ENCODE results near the gene PTPRN2.
"Not testable (repeated sequence)": the region's sequence is repeated elsewhere in the genome, so short reads cannot be mapped to it uniquely, and the experiment has no call there.

The PTPRN2 gene

GRCh38 chr7:157592636-157593320, 994.8 kb downstream of the PTPRN2 start:
- DNase-seq (ENCODE audit: low read depth in 2 of 2): not testable (repeated sequence)

GRCh38 chr7:157590526-157590925, 997.1 kb downstream of the PTPRN2 start:
- DNase-seq (ENCODE audit: low read depth in 2 of 2): no peak

GRCh38 chr7:157589680-157590079, 997.9 kb downstream of the PTPRN2 start:
- no peak for DNase-seq (ENCODE audit: low read depth in 2 of 2)

- DNase-seq (ENCODE audit: low read depth in 2 of 2): no peak
These were observed 999.6 kb downstream of the PTPRN2 start for GRCh38 chr7:157587805-157588560.

- no peak for DNase-seq (ENCODE audit: low read depth in 2 of 2)
These were observed 1000.4 kb downstream of the PTPRN2 start for GRCh38 chr7:157587051-157587804.

- no peak for DNase-seq (ENCODE audit: low read depth in 2 of 2)
These were observed 1001.1 kb downstream of the PTPRN2 start for GRCh38 chr7:157586426-157586955.

GRCh38 chr7:157585113-157585861, 1002.3 kb downstream of the PTPRN2 start:
- no peak for DNase-seq (ENCODE audit: low read depth in 2 of 2)

- DNase-seq (ENCODE audit: low read depth in 2 of 2): no peak
These were observed 1003.2 kb downstream of the PTPRN2 start for GRCh38 chr7:157584420-157584819.

- DNase-seq (ENCODE audit: low read depth in 2 of 2): no peak
These were observed 1005.9 kb downstream of the PTPRN2 start for GRCh38 chr7:157581740-157582139.

GRCh38 chr7:157580324-157580723, 1007.3 kb downstream of the PTPRN2 start:
- DNase-seq (ENCODE audit: low read depth in 2 of 2): no peak

GRCh38 chr7:157579425-157579824, 1008.2 kb downstream of the PTPRN2 start:
- no peak for DNase-seq (ENCODE audit: low read depth in 2 of 2)

GRCh38 chr7:157577796-157578339, 1009.8 kb downstream of the PTPRN2 start:
- no peak for DNase-seq (ENCODE audit: low read depth in 2 of 2)

GRCh38 chr7:157577061-157577460, 1010.6 kb downstream of the PTPRN2 start:
- no peak for DNase-seq (ENCODE audit: low read depth in 2 of 2)

GRCh38 chr7:157576415-157576814, 1011.2 kb downstream of the PTPRN2 start:
- DNase-seq (ENCODE audit: low read depth in 2 of 2): peak; percentile 24 to 46

GRCh38 chr7:157575777-157576176, 1011.8 kb downstream of the PTPRN2 start:
- no peak for DNase-seq (ENCODE audit: low read depth in 2 of 2)

GRCh38 chr7:157574914-157575586, 1012.6 kb downstream of the PTPRN2 start:
- no peak for DNase-seq (ENCODE audit: low read depth in 2 of 2)

- no peak for DNase-seq (ENCODE audit: low read depth in 2 of 2)
These were observed 1013.4 kb downstream of the PTPRN2 start for GRCh38 chr7:157574120-157574825.

- DNase-seq (ENCODE audit: low read depth in 2 of 2): no peak
These were observed 1014.4 kb downstream of the PTPRN2 start for GRCh38 chr7:157573244-157573643.

GRCh38 chr7:157572622-157573021, 1015.0 kb downstream of the PTPRN2 start:
- no peak for DNase-seq (ENCODE audit: low read depth in 2 of 2)

Measured in stimulated activated CD8-positive, alpha-beta memory T cell treated with anti-CD3 and anti-CD28 coated beads, Interleukin-15, amount 100 ng/mL, for 48 hours (primary cell).